ENCODE measurements around the gene ELL2.

Gene ELL2

DNA sequence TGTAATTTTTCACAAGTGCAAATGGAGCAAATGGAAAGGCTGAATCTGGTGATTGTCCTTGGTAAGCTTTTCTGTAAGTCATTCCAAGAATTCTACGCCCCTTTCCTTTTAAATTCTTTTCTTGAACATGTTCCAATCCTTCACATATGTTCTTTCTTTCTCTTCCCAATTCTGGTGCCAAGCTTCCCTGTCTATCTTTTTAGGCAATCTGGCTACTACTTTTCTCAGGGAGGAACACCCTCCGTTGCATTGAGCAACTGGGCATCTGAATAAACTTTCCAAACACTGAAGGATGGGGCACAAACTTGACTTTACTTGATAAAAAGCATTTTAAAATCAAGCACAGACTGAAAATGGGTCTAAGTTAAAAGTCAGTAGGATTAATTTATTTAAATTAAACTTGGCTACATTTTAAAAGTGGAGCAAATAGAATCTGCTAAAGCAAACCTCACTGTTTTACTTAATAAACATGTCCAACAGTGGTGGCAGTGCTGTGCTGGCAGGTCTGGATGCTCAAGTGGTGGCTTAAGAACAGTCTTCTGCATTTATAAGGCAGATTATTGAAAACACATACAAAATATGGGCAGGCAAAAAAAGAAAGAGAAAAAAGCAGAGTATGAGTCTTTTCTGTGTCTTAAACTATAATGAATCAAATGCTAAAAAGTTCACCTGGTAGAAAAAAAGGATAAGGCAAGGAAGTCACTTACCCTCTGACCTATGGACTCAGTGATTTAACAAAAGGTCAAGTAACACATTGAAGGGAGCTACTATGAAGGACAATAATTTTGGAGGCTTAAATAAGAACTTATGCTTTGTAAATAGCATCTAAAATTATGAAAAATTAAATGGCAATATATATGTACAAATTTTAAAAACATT, 5.4 kb downstream of the ELL2 start:
- DNase-seq (ENCODE audit: low spot score) = no peak

DNA sequence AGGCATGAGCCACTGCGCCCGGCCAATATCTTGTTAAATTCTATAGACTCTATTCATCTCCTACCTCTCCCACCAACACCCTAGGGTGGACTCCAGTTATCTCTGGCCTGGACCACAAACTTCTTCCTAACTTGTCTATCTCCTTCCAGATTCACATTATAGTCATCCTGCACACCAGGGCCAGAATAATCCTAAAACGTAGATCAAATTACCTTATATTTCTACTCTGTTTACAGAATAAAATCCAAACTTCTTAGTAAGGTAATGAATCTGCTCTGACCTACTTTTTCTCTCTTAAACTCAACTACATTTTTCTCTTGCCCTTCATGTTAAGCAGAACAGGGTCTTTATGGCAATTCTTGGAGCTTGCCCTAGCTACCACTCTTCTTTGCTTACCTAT, 6.9 kb downstream of the ELL2 start:
- DNase-seq (ENCODE audit: low spot score) = no peak

DNA sequence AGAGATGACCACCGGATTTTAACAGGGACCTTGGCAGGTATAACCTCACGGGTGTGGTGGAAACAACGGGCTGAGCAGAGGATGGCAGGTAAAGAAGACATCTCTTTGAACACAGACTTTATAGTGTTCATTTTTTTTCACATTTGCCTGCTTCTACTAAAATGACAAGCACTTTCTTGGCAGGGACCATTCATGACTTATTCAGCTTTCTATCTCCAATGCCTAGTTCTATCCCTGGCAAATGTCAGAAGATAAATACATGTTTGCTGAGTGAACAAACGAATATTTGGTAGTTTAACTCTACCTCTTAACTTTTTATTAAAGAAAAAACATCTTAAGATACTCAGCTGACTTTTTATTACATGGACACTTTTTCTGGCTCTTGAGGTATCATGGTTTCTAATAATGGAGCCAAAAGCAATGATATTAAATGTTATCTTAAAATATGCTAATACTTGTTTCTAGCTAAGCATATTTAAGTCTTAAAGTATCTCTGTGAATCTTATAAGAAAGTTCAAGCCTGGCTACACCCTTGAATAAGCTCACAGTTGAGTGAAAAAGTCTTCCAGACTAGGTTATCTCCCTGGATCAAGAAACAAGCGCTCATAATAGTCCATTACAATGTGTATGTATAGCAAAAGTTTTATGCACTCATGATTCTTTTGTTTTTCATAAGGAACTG, 8.5 kb downstream of the ELL2 start:
- no peak for DNase-seq (ENCODE audit: low spot score)

DNA sequence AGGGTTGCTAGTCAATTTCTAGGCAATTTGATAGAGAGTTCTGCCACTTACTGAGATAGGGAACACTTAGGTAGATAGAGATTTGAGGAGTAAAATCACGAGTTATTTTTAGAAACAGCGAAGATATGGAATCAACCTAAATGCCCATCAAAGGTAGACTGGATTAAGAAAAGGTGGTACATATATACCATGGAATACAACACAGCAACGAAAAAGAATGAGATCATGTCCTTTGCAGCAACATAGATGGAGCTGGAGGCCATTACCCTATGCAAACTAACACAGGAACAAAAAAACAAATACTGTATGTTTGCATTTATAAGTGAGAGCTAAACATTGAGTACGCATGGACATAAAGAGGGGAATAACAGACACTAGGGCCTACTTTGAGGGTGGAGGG, 9.7 kb downstream of the ELL2 start:
- DNase-seq (ENCODE audit: low spot score) = no peak

DNA sequence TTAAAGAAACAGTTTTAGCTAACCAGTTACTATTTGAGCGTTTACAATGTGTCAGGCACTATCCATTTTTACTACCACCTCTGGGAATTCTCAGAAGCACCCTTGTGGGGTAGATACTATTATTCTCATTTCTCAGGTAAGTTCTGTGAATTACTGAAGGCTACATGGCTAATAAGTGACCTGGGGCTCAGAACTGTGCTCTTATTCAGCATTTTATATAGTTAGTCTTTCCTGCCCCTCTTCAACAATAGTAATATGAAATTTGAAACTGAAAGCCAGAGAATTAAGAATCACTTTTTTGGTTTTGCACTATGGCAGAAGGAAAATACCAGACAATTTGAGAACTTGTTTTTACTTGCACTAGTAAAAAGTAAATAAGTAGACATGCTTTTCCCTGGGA, 11.8 kb downstream of the ELL2 start:
- DNase-seq (ENCODE audit: low spot score) = no peak

DNA sequence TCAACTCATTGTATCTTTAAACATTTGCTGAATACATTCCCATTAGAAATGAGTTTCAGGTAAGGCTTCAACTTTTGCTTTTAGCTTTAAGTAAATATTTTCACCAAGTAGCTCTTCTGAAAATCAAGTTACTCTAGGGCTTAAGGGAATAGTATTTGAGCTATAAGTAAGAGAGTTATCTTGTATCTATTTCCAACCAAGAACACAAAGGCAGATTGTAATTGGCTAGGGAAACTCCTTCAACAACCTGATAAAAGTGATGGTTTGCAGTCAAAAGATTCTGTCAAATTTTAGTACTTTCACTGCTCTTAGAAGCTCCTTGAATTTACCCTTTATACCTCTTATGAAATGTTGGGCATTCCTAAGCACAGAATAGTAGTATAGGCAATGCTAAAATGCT, 13.0 kb downstream of the ELL2 start:
- DNase-seq (ENCODE audit: low spot score) = no peak

DNA sequence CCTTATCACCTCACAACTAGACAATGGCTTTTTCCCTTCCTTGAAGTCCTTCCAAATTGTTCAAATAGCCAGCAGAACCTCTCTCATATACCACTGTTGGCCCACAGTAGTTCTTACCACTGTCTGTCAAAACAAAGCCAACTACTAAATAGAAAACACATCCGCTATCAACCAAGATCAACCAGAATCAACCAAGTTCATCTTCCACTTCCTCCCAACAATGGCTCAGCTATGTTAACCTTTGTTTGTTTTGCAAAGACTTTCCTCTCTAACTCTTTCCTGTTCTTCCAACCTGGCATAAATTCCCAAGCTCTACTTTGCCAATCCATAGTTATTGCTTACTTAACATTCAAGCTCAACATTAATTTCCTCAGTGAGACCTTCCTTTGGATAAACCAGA, 15.2 kb downstream of the ELL2 start:
- no peak for DNase-seq (ENCODE audit: low spot score)

DNA sequence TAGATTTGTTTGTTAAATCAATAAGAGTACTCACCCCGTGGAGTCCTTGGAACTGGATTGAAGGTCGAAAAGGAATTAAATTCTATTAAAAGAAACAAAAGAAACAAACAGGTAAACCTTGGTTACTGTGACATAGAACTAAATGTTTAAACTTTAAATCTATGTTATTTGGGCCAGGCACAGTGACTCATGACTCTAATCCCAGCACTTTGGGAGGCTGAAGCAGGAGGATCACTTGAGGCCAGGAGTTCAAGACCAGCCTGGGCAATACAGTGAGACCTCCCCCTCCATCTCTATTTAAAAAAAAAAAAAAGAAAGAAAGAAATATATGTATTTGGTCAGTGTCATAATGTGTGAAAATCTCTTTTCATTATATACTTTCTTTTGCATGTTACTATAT, 18.7 kb downstream of the ELL2 start:
- no peak for DNase-seq (ENCODE audit: low spot score)

DNA sequence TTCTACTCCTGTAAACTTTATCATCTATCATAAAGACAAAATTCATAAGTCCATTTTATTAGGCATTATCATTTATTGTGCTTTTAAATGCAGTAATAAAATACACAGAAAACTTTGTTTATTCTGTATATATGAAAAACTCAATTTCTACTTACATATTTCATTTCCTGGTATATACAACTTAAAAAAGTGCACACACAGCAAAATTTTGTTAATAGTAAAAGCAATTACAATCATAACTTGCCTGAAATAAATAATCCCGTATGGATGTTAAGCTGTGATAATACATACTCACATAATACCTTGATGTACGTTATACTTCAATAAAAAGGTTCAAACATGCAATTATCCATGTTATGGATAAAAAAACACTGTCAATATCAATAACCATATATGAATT, 19.2 kb downstream of the ELL2 start:
- DNase-seq (ENCODE audit: low spot score) = no peak

DNA sequence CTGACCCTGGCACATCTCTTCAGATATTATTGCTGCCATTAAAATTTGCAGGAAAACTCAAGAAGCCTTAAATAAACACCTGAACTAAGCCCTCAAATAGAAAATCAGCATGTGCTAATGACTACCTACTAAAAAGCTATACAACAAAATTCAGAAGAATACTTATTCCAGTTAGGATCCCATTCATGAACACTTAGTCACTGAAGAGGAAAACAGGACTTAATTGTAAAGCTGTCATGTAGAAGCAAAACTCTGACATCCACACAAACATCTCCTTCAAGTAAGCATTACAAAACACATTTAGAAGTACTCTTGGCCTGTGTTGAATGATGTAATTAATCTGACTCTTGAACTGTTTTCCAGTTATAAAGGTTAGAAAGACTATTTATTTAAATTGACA, 19.9 kb downstream of the ELL2 start:
- DNase-seq (ENCODE audit: low spot score) = no peak

DNA sequence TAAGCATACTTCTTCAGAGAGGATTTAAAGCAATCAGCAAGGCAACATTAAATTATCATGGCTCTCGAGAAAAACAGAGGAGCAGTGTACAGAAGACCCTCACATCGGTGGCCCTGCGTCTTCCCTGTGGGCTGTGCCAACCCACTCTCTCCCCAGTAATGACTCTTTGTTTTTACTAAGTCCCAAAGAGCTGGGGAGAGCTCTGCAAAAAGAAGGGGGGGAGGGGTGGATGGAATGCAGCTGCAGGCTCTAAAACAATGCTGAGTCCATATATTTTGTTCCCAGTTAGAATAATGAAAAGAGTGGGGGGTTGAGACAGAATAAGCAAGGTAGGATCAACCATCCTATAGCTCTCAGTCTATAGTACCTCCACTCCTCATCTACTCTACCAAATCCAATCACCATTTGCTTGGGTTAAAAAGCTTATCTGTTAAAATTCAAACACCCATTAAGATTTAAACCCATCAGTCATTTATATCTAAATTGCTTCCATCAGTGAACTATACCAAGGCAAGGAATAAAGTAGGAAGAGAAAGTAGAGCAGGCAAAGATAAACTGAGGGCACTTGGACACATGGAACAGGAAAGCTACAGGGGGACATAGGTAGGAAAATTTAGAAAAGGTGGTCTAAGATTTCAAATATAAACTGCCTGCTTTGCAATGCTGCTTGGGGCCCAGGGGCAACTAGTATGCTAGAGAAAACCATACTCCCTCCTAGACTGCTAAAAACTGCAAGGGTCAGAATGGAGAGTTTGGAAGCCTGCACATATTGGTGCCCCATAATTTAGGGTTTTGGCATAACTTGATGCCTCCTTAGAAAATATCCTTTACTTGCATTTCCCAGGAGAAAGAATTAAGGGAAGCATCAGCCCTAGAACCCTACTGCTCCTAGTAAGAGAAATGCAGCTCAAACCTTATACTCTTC, 20.6 kb downstream of the ELL2 start:
- no peak for DNase-seq (ENCODE audit: low spot score)

DNA sequence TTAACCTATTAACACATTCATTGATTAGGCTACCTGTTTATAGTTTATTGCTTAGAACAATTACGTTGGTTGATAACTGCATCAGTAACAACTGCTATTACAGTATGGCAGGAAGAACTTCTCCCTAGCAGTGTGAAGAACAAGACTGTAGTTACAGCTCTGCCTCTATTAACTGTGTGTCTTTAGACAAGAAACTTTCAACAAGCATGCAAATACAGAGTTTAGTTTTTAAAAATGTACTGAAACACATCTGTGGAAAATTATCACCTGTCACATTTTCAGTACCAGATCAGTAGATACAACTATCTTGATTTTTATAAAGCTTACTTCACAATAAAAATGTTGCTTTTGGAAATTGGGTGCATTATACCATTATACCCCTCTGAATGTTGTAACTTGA, 22.2 kb downstream of the ELL2 start:
- DNase-seq (ENCODE audit: low spot score) = no peak

DNA sequence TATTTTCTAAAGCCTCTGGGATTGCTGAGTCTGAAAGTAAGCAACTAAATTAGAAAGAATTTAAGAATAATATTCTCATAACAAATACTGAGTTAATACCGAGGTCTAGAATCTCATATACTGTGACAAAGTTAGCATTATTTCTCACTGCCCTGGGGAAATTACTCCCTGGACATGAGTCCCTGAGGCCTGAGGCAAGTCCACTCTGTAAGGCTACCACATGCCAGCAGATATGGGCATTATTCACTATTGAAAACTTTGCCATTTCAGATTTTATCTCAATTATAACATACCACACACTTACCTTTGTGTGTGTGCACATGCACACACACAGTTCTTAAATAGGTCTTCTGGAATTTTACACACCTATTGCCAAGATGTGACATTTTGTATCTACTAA, 22.9 kb downstream of the ELL2 start:
- no peak for DNase-seq (ENCODE audit: low spot score)

DNA sequence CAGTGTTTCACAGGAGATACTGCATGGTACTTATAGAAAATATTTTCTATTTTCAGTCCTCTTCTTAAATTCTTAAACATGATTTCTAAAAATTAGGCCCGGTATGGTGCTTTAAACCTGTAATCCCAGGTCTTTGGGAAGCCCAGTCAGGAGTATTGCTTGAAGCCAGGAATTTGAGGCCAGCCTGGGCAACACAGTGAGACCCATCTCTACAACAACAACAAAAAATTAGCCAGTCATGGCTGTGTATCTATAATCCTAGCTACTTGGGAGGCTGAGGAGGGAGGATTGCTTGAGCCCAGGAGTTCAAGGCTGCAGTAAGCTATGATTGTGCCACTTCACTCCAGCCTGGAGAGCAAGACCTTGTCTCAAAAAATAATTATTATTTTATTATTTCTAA, 23.3 kb downstream of the ELL2 start:
- no peak for DNase-seq (ENCODE audit: low spot score)

DNA sequence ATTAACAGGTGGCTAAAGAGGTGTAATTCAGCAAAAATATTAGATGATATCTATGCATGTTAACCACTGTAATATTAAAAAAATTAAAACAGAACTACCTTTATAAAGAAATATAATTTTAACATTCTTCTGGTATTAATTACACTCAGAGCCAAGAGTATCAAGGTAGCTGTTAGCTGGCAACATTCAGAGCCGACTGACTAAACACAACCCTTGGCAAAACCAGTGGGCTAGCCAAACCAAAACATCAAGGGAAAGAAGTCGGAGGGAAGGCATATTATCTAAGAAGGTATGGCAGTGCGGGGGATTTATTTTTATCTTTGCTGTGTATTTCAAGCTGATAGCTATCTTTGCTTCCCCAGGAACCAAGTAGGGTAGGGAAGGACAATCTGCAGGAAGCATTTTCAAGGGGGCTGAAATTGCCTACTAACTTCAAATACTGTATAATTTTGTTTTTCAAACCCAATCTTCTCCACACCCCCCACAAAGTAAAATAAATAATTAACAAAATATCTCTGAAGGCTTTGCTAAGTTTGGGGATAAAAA, 24.0 kb downstream of the ELL2 start:
- DNase-seq (ENCODE audit: low spot score) = no peak

DNA sequence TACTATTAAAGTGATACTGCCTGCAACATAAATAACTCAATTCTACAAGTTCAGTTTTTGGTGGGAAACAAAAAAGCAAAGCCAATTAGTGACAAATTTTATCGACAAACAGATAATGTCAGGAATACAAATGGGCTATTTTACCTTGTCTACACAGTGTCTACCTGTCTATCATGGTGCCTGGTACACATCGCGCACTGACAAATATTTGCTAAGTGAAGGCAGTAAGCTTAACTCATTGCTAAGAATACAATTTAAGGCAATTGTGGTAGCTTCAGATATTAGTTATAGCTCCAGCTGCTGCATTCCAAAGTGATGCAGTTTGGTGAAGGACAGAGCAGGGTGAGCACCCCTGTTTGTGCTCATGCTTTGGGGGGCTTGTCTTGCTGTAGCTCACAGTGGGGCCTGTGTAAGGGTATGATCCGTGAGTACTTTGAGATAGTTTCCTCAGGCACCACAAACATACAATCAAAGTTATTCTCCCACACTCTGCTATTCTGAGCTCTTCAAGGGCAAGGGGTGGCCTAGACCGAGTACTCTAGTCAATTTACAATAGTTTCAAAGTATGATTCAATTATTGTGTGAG, 24.7 kb downstream of the ELL2 start:
- DNase-seq (ENCODE audit: low spot score) = no peak

DNA sequence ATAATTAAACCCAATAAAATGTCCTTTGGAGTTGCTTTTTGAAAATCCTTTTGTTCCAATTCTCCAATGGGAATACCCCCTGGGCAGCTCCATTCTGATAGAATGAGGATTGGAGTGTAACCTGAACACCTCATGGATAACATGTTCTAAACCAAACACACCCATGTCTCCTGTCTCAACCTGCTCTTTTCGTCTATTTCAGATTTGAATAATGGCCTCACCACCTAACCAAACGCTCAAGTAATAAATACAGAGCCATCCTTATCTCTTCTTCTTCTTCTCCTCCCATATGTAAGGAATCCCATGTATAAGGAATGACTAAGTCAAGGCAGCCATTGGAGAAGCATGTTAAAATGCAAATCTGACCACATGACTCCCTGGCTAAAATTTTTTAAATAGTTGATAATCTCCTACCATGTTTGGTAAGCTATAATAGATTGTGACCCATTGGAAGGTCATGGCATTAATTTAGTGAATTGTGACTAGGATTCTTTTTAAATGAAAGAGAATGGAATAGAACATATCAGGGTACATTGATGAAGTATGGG, 26.0 kb downstream of the ELL2 start:
- DNase-seq (ENCODE audit: low spot score) = no peak

DNA sequence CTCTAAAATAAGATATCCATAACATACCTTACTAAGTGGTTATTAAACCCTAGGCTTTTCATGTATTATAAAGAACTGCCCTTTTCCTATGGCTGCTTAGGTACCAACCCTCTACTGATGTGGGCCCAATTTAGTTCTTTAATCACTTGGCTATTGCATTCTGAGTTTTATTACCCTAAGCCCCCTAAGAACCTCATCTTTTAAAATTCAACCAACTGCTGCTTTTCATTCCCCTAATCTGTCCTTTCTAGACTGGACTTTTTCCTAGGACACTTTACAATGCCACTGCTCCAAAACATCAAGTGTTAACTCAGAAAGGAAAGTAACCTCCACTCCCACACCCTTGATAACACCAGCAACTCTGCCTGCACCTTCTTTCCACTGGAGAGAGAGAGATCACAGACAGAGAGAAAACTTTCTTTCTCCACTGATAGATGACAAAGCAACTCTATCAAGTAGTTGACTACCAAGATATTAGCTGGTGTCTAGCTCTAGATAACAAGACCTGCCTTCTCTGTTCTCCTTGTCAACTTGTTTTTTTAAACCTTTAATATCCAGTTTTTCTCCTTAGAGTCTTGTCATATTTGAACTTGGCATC, 27.3 kb downstream of the ELL2 start:
- no peak for DNase-seq (ENCODE audit: low spot score)

DNA sequence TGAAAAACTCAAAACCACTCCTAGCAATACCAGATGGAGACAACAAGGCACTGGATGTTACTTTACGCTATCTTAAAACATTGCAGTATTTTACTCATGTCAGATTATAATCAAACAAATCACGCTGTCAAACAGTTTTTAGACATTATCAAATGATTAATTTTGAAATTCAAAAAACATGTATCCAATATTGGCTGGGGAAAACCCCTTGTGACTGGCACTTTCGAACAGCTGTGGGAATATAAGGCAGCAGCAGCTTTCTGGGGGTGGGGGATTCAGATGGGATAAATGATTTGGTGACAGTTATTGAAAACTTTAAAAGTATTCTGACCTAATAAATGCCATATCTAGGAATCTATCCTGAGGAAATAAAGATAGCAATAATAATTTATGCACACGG, 28.7 kb downstream of the ELL2 start:
- no peak for DNase-seq (ENCODE audit: low spot score)

DNA sequence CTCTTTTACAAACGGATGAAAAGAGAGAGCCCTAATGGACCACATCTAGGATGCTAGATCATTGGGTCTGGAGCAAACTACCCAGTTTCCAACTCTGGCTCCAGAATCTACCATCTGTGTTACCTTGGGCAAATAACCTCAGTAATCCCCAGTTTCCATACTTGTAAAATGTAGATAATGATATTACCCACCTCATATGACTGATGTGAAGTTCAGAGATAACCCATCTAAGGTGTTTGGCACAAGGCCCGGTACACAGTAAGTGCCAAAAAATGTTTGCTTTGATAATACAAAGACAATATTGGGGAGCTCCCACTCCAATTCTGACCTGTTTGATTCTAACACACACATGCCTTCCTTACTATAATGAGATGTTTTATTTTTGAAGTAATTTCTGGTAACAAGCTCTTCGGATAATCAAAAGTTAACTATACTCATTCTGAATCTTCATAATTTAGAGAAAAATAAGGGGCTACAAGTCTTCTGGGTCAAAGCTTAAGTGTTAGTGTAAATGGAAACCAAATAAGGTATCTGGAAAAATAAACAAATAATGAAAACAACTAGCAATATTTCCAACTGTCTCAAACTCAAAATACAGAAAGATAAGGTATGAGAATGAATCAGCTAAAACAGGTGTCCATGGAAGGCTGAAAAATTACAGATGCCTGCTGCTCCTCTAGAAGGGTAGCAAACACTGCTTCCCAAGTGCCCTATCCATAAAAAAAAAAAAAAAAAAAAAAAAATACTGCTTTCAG, 30.4 kb downstream of the ELL2 start:
- DNase-seq (ENCODE audit: low spot score) = no peak

Data from LoVo (cell line).